Thyroid gland (tissue), 4 donors: ENCODE measurements around the gene RARRES2.

Experiments used
- CTCF ChIP-seq, 6 experiments: fragments of 200-600 bp in 3 of 6; fragments of 450-650 bp in 3 of 6; sonication (generic) in 3 of 6; IDR thresholded peaks; one replicate each; pipeline ENCODE4 v1.5.1; 2016 to 2019; ENCODE audit warnings: antibody characterized with exemption in 6 of 6, mild to moderate bottlenecking in 2 of 6, inconsistent platforms in 1 of 6, moderate library complexity in 1 of 6
- POLR2A ChIP-seq, 2 donors: fragments of 450-650 bp; IDR thresholded peaks; one replicate each; pipeline ENCODE4 v1.6.1; 2017; ENCODE audit warnings: antibody characterized with exemption in 2 of 2, mild to moderate bottlenecking in 2 of 2, moderate library complexity in 1 of 2

GRCh38 chr7:150372271-150373048 lies 31.0 kb upstream of the RARRES2 start:
- TF ChIP-seq CTCF (IDR thresholded peaks at IDR 0.05) (no peak), POLR2A (IDR thresholded peaks at IDR 0.05) (no peak)
